ENCODE measurements around the gene GK2. TPM values are rescaled to one million over a fixed set of nuclear protein-coding genes. Genes with fewer than 3 reads are reported as not detected.

GK2 gene
- total RNA-seq, result not detected

- DNase-seq (ENCODE audit: low spot score in 2 of 2), result no peak
- H3K27ac Mint-ChIP-seq, result no peak within 1 kb of the TSS
- ATAC-seq, result no peak
- no peaks in the 10 kb centered on the region for H3K9me3 Mint-ChIP-seq
- no peaks in the 10 kb centered on the region for H3K36me3 Mint-ChIP-seq
These were observed at the start of gene GK2 for GRCh38 chr4:79408063-79408462. GK2 (minus strand) TSS chr4:79408228; CDS start chr4:79408200, 28 bp downstream.

GRCh38 chr4:79455216-79455615 is 47.2 kb upstream of the GK2 start:
- ATAC-seq (no peak), DNase-seq (ENCODE audit: low spot score in 2 of 2) (no peak)
- no peaks in the 10 kb centered on the region for H3K9me3 Mint-ChIP-seq
- no peak overlapping the region for H3K27ac Mint-ChIP-seq
- H3K36me3 Mint-ChIP-seq, result no peaks in the 10 kb centered on the region

GRCh38 chr4:79454656-79455055 is 46.6 kb upstream of the GK2 start:
- no peak for ATAC-seq
- DNase-seq (ENCODE audit: low spot score in 2 of 2), result no peak
- Mint-ChIP-seq H3K27ac (no peak overlapping the region), H3K36me3 (no peaks in the 10 kb centered on the region), H3K9me3 (no peaks in the 10 kb centered on the region)

- Mint-ChIP-seq H3K27ac (no peak overlapping the region), H3K9me3 (no peaks in the 10 kb centered on the region), H3K36me3 (no peaks in the 10 kb centered on the region)
- DNase-seq (ENCODE audit: low spot score in 2 of 2), result no peak
- no peak for ATAC-seq
These were observed 42.0 kb upstream of the GK2 start for GRCh38 chr4:79450053-79450452.

- no peak for ATAC-seq
These were observed 38.1 kb upstream of the GK2 start for GRCh38 chr4:79446145-79446544.

GRCh38 chr4:79445371-79445781 is 37.3 kb upstream of the GK2 start:
- H3K9me3 Mint-ChIP-seq, result peaks cover under 1 to 5% of the 10 kb centered on the region in 2 donors
- no peak for DNase-seq (ENCODE audit: low spot score in 2 of 2)
- no peak for ATAC-seq
- H3K27ac Mint-ChIP-seq, result no peak overlapping the region
- H3K36me3 Mint-ChIP-seq, result no peaks in the 10 kb centered on the region

More at GRCh38 chr4:79446145-79446544, 38.1 kb upstream of the GK2 start:
- H3K9me3 Mint-ChIP-seq, result no peaks in the 10 kb centered on the region
- DNase-seq (ENCODE audit: low spot score in 2 of 2), result no peak
- H3K36me3 Mint-ChIP-seq, result no peaks in the 10 kb centered on the region
- H3K27ac Mint-ChIP-seq, result no peak overlapping the region

GRCh38 chr4:79442422-79442821 is 34.4 kb upstream of the GK2 start:
- Mint-ChIP-seq H3K9me3 (peaks cover 9 to 11% of the 10 kb centered on the region in 2 donors), H3K36me3 (no peaks in the 10 kb centered on the region), H3K27ac (no peak overlapping the region)
- DNase-seq (ENCODE audit: low spot score in 2 of 2) (no peak), ATAC-seq (no peak)

- H3K9me3 Mint-ChIP-seq, result peaks cover 9 to 11% of the 10 kb centered on the region in 2 donors
- H3K36me3 Mint-ChIP-seq, result no peaks in the 10 kb centered on the region
- no peak for ATAC-seq
- DNase-seq (ENCODE audit: low spot score in 2 of 2), result no peak
- H3K27ac Mint-ChIP-seq, result no peak overlapping the region
These were observed 31.5 kb upstream of the GK2 start for GRCh38 chr4:79439489-79439888.

GRCh38 chr4:79431839-79432238 is 23.8 kb upstream of the GK2 start:
- ATAC-seq (no peak), DNase-seq (ENCODE audit: low spot score in 2 of 2) (no peak)
- Mint-ChIP-seq H3K9me3 (no peaks in the 10 kb centered on the region), H3K27ac (no peak overlapping the region), H3K36me3 (no peaks in the 10 kb centered on the region)

GRCh38 chr4:79429113-79429903 is 21.3 kb upstream of the GK2 start:
- DNase-seq (ENCODE audit: low spot score in 2 of 2), result no peak
- no peak overlapping the region for H3K27ac Mint-ChIP-seq
- no peaks in the 10 kb centered on the region for H3K36me3 Mint-ChIP-seq
- ATAC-seq, result no peak
- no peaks in the 10 kb centered on the region for H3K9me3 Mint-ChIP-seq

GRCh38 chr4:79426989-79427388 is 19.0 kb upstream of the GK2 start:
- Mint-ChIP-seq H3K36me3 (no peaks in the 10 kb centered on the region), H3K9me3 (no peaks in the 10 kb centered on the region), H3K27ac (no peak overlapping the region)
- ATAC-seq (no peak), DNase-seq (ENCODE audit: low spot score in 2 of 2) (no peak)

- Mint-ChIP-seq H3K9me3 (peaks cover 7 to 8% of the 10 kb centered on the region in 2 donors), H3K27ac (no peak overlapping the region), H3K36me3 (no peaks in the 10 kb centered on the region)
- ATAC-seq, result no peak
- no peak for DNase-seq (ENCODE audit: low spot score in 2 of 2)
These were observed 17.6 kb upstream of the GK2 start for GRCh38 chr4:79425586-79425985.

GRCh38 chr4:79421483-79421882 is 13.5 kb upstream of the GK2 start:
- ATAC-seq, result no peak
- peaks cover 12 to 18% of the 10 kb centered on the region in 2 donors for H3K9me3 Mint-ChIP-seq
- H3K27ac Mint-ChIP-seq, result no peak overlapping the region
- H3K36me3 Mint-ChIP-seq, result no peaks in the 10 kb centered on the region
- no peak for DNase-seq (ENCODE audit: low spot score in 2 of 2)

- DNase-seq (ENCODE audit: low spot score in 2 of 2) (no peak), ATAC-seq (no peak)
- no peak overlapping the region for H3K27ac Mint-ChIP-seq
- H3K36me3 Mint-ChIP-seq, result no peaks in the 10 kb centered on the region
- H3K9me3 Mint-ChIP-seq, result no peaks in the 10 kb centered on the region
These were observed 5.9 kb upstream of the GK2 start for GRCh38 chr4:79413886-79414285.

- Mint-ChIP-seq H3K27ac (no peak overlapping the region), H3K9me3 (no peaks in the 10 kb centered on the region), H3K36me3 (no peaks in the 10 kb centered on the region)
- DNase-seq (ENCODE audit: low spot score in 2 of 2), result no peak
- ATAC-seq, result no peak
These were observed 5.2 kb upstream of the GK2 start for GRCh38 chr4:79413032-79413885.

- no peaks in the 10 kb centered on the region for H3K9me3 Mint-ChIP-seq
- H3K36me3 Mint-ChIP-seq, result no peaks in the 10 kb centered on the region
- DNase-seq (ENCODE audit: low spot score in 2 of 2), result no peak
- no peak overlapping the region for H3K27ac Mint-ChIP-seq
- no peak for ATAC-seq
These were observed 3.4 kb downstream of the GK2 start for GRCh38 chr4:79404666-79405065.

- Mint-ChIP-seq H3K9me3 (no peaks in the 10 kb centered on the region), H3K27ac (no peak overlapping the region), H3K36me3 (no peaks in the 10 kb centered on the region)
- DNase-seq (ENCODE audit: low spot score in 2 of 2), result no peak
- no peak for ATAC-seq
These were observed 4.7 kb downstream of the GK2 start for GRCh38 chr4:79403356-79403755.

Measured in activated naive CD4-positive, alpha-beta T cell treated with anti-CD3 and anti-CD28 coated beads, Interleukin-2, amount 50 U/mL, for 72 hours (primary cell).